RKO (cell line): Measurements from ENCODE around the gene RPL36A.

Experiments used
- DNase-seq: peaks from one replicate; pipeline ENCODE4 v3.0.0-alpha.2; 2016; ENCODE audit warnings: low spot score

RPL36A gene

GRCh38 chrX:101393530-101394305 lies 2.9 kb downstream of the RPL36A start:
- peak; percentile 46 for DNase-seq

GRCh38 chrX:101394372-101394771 lies 3.6 kb downstream of the RPL36A start:
- peak; percentile 37 for DNase-seq

GRCh38 chrX:101395789-101396188 lies 5.0 kb downstream of the RPL36A start:
- DNase-seq: peak; percentile 46

GRCh38 chrX:101397779-101398178 lies 7.0 kb downstream of the RPL36A start:
- no peak for DNase-seq

GRCh38 chrX:101398694-101399093 lies 7.9 kb downstream of the RPL36A start:
- DNase-seq: no peak

GRCh38 chrX:101399825-101400224 lies 9.0 kb downstream of the RPL36A start:
- DNase-seq: no peak

- DNase-seq: no peak
Observed at GRCh38 chrX:101407167-101407747, 16.4 kb downstream of the RPL36A start.

GRCh38 chrX:101407748-101408531 lies 17.1 kb downstream of the RPL36A start, which contains the start of the genes GLA and HNRNPH2:
TSS of gene GLA (minus strand) at chrX:101407925. CDS start at chrX:101407903, 22 bp downstream.
TSS of gene HNRNPH2 (plus strand) at chrX:101408222. CDS start at chrX:101411989, 3,767 bp downstream.
- DNase-seq: peak; percentile 97

- DNase-seq: no peak
Observed at GRCh38 chrX:101408532-101408841, 17.7 kb downstream of the RPL36A start.

GRCh38 chrX:101409043-101409442 lies 18.2 kb downstream of the RPL36A start:
- DNase-seq: peak; percentile 41

GRCh38 chrX:101410461-101410860 lies 19.6 kb downstream of the RPL36A start:
- no peak for DNase-seq

GRCh38 chrX:101411984-101412383 lies 21.2 kb downstream of the RPL36A start:
- DNase-seq: no peak

GRCh38 chrX:101415180-101416145 lies 24.7 kb downstream of the RPL36A start:
- peak; percentile 84 for DNase-seq

- DNase-seq: no peak
Observed at GRCh38 chrX:101416691-101417090, 25.9 kb downstream of the RPL36A start.

- no peak for DNase-seq
Observed at GRCh38 chrX:101417190-101417589, 26.4 kb downstream of the RPL36A start.

GRCh38 chrX:101417981-101418841 lies 27.4 kb downstream of the RPL36A start:
- peak; percentile 32 for DNase-seq

GRCh38 chrX:101419489-101419888 lies 28.7 kb downstream of the RPL36A start:
- no peak for DNase-seq

GRCh38 chrX:101427954-101428353 lies 37.1 kb downstream of the RPL36A start:
- no peak for DNase-seq

GRCh38 chrX:101429934-101430333 lies 39.1 kb downstream of the RPL36A start:
- no peak for DNase-seq

- DNase-seq: no peak
Observed at GRCh38 chrX:101430457-101431078, 39.8 kb downstream of the RPL36A start.
